ENCODE measurements around the gene SEMA3A.
"Not testable (repeated sequence)": the region's sequence is repeated elsewhere in the genome, so short reads cannot be mapped to it uniquely, and the experiment has no call there.

The SEMA3A gene

DNA sequence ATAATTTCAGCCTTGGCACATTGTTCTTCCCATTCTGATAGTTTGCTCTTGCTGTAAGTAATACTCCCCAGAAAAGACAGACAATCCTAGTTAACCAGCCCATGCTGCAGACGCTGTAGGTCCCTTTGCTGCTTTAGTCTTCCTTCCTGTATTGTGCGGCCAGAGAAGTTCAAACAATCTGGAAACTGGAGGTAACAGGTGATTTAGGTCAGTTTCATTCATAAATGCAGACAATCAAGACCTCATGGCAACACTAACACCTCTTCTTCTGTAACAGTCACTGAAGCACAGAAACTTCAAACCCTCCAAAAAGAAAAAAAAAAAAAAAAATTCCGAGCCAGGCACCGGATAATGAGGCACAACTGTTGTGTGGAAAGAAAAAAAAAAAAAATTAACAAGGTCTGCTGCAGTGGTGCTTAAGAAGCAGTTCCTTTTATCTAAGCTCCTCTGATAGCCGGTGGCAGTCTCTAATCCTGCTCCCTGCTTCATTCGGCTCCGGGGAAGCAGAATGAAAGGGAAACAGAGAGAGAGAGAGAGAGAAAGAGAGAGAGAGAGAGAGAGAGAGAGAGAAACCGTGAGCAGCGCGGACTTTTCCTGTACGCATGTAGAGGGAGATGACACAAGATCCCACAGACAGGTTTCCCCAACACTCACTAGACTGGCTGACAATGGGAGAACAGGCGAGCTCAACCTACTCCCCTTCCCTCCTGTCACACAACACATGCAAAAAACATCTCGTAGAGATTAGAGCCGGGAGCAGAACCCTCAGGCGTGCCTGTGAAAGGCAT is at the start of gene SEMA3A:
Gene SEMA3A (minus strand): TSS at position 306 of the 788 bp plus-strand sequence. CDS start 203 bp downstream, at position 103.
- DNase-seq (ENCODE audit: low read depth) = no peak

GRCh38 chr7:84243037-84243436 is 48.4 kb upstream of the SEMA3A start:
- not testable (repeated sequence) for DNase-seq (ENCODE audit: low read depth)

DNA sequence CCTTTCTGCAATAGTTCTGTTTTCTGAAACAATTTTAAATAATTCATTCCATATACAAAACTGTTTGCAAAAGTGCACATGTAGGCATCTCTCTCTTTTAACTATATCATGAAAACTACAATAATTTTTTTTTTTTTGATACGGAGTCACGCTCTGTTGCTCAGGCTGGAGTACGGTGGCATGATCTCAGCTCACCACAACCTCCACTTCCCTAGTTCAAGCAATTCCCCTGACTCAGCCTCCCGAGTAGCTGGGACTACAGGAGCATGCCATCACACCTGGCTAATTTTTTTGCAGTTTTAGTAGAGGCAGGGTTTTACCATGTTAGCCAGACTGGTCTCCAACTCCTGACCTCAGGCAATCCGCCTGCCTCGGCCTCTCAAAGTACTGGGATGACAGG is 44.0 kb upstream of the SEMA3A start:
- DNase-seq (ENCODE audit: low read depth) = no peak

GRCh38 chr7:84237533-84238173 is 43.1 kb upstream of the SEMA3A start:
- DNase-seq (ENCODE audit: low read depth) = peak; percentile 67

GRCh38 chr7:84236398-84236797 is 41.8 kb upstream of the SEMA3A start:
- DNase-seq (ENCODE audit: low read depth) = no peak

- DNase-seq (ENCODE audit: low read depth) = no peak
These were observed 38.1 kb upstream of the SEMA3A start for GRCh38 chr7:84232646-84233045.

- no peak for DNase-seq (ENCODE audit: low read depth)
These were observed 36.6 kb upstream of the SEMA3A start for GRCh38 chr7:84231157-84231556.

GRCh38 chr7:84230491-84230890 is 35.9 kb upstream of the SEMA3A start:
- DNase-seq (ENCODE audit: low read depth) = no peak

DNA sequence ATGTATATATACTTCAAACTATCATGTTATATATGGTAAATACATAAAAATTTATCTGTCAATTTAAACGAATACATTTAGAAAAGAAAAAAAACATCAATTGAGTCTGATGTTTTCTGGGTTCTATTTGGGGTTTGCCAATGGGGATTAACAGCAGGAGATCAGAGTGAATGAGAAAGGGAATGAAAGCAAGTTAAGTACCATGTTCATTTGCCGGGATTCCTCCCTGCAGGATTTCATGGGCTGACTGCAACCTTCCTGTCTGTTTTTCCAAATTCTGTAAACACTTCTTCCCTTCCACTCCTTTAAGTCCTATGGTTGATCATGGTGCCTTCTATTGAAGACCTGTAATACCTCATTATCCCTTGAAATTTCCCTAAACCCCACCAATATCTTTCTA is 33.9 kb upstream of the SEMA3A start:
- no peak for DNase-seq (ENCODE audit: low read depth)

GRCh38 chr7:84226759-84227158 is 32.2 kb upstream of the SEMA3A start:
- no peak for DNase-seq (ENCODE audit: low read depth)

GRCh38 chr7:84224505-84224904 is 29.9 kb upstream of the SEMA3A start:
- no peak for DNase-seq (ENCODE audit: low read depth)

GRCh38 chr7:84219310-84219709 is 24.7 kb upstream of the SEMA3A start:
- no peak for DNase-seq (ENCODE audit: low read depth)

GRCh38 chr7:84218681-84219080 is 24.1 kb upstream of the SEMA3A start:
- DNase-seq (ENCODE audit: low read depth) = no peak

DNA sequence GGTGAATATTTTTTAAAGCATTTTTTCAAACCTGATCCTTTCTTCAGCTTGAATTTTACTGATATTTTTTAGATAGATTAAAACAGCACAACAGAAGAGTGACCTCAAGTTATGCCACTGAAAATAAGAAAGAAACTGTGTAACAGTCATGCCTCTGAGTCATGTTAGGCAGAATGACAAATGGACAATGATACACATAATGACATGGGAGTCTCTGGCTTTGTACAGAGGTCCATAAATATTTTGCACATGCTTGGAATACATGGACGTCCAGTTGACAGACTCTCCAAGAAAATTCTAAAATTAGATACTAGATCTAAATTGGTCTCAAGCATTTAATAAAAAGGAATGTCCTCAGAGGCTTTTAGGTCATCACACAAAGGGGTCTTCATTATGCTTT is 21.9 kb upstream of the SEMA3A start:
- DNase-seq (ENCODE audit: low read depth) = no peak

GRCh38 chr7:84214757-84215156 is 20.2 kb upstream of the SEMA3A start:
- DNase-seq (ENCODE audit: low read depth) = not testable (repeated sequence)

DNA sequence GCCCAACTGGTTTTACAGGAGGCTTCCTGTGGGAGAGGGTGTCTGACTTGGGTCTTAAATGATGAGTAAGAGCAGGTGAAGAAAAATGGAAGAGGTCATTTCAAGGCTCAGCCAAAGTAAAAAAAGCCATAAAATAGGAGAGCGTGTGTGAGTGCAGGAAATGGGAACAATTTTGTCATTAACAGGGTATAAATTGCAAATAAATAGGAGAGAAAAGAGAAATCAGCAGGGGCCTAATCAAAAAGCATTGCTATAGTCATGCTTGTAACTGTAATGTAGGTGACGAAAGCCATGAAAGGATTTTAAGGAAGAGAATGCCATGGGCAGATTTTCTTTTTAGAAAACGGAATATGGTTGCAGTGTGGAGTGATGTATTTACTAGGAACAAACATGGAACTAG is 15.7 kb upstream of the SEMA3A start:
- no peak for DNase-seq (ENCODE audit: low read depth)

DNA sequence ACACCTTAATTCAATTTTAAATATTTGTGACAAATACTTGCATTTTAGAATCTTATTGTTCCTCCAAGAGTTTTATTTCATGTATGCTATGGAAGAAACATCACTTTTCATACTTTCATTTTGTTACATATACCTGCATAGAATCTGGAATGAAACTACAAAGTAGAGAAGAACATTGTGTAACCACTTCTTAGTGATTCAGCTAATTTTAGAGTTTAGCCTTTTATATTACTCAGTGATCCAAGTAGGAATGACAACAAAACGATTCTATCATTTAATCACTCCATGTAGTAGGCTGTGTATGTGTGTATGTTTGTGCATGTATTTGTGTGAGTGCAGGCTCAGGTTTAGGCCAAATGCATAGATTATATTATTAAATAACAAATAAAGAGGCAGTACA is 14.4 kb upstream of the SEMA3A start:
- DNase-seq (ENCODE audit: low read depth) = no peak

- no peak for DNase-seq (ENCODE audit: low read depth)
These were observed 13.0 kb upstream of the SEMA3A start for GRCh38 chr7:84207615-84208014.

DNA sequence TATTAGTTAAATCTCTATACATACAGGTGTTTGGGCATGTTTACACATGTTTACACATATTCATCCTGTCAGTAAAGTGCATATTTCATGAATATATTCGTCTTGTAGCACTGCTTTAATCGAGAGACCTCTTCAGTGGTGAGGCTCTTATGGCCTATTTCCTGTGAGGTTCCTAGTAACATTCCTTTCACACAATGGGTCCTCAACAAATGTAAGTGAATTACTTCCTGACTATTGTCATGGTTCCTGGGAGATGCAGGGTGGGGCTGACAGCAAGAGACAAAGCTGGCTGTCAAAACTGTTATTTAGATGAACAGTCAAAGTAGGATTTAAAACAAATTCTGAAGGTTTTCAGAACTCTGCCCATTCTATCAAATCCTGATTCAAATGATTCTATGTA is 12.4 kb upstream of the SEMA3A start:
- DNase-seq (ENCODE audit: low read depth) = no peak

GRCh38 chr7:84204655-84205054 is 10.1 kb upstream of the SEMA3A start:
- no peak for DNase-seq (ENCODE audit: low read depth)

- no peak for DNase-seq (ENCODE audit: low read depth)
These were observed 8.3 kb upstream of the SEMA3A start for GRCh38 chr7:84202855-84203254.

DNA sequence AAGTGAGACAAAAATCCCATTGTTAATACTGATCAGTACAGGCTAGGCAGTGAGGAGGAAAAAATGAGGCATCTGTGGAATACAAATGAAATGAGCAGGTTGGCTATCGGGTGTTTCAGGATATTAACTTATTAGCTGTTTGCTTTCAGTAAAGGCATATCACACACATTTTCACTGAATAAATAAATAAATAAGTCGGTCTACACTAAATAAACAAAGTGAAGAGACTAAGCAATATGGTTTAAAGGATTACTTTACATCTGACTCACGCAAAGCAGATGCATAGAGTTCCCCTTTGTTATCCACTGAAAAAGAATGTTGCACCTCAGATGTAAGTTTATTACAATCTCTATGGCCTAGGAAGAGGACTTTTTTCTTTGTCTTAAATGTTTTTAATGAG is 6.3 kb upstream of the SEMA3A start:
- DNase-seq (ENCODE audit: low read depth) = no peak

- no peak for DNase-seq (ENCODE audit: low read depth)
These were observed 4.6 kb upstream of the SEMA3A start for GRCh38 chr7:84199216-84199615.

DNA sequence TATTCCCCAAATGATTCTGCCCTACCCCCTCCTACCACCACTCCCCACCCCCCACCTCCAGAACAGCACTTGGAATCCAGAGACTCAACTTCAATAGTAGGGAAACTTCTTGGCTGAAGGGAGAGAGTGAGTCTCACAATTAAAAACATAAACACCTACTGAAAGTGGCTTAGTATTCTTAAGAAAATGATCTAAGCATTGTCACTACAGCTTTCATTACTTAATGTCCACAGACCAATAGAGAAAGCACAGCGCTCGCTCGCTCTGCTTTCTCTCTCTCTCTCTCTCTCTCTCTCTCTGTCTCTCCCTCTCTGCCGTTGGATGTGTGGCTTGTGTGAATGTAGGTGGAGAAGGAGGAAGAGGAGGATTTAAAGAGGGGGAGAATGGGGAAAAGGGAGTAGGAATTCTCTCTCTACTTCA is 1.5 kb upstream of the SEMA3A start:
- no peak for DNase-seq (ENCODE audit: low read depth)
